HL-60 (cell line): ENCODE measurements around the gene RCBTB2.

ENCODE experiments used
- DNase-seq, 2 experiments: peaks; one replicate each; pipeline ENCODE4 v3.0.0-alpha.2; 2010 to 2020; ENCODE audit warnings: low read depth in 1 of 2, low spot score in 1 of 2
- H3K27ac ChIP-seq: fragments of 250-450 bp; sonication (Bioruptor Pico); replicated peaks from 2 replicates; pipeline ENCODE4 v1.5.1; 2020; ENCODE audit warnings: mild to moderate bottlenecking, moderate library complexity
- H3K27me3 ChIP-seq: fragments of 250-450 bp; sonication (Bioruptor Pico); 2 replicates; pipeline ENCODE4 v1.5.1; 2021; ENCODE audit warnings: mild to moderate bottlenecking, moderate library complexity; ENCODE audit not compliant: insufficient read depth, poor library complexity, severe bottlenecking
- H3K4me3 ChIP-seq: replicated peaks from 2 replicates; pipeline ENCODE4 v1.5.1; 2011; ENCODE audit warnings: mild to moderate bottlenecking, control low read depth, low read length; ENCODE audit not compliant: insufficient read depth
- GABPA ChIP-seq: IDR thresholded peaks from 2 replicates; pipeline ENCODE4 v1.6.1; 2012; ENCODE audit warnings: low read depth
- POLR2AphosphoS5 ChIP-seq: IDR thresholded peaks from 2 replicates; pipeline ENCODE4 v1.6.1; 2012; ENCODE audit warnings: low read depth
- SPI1 ChIP-seq: IDR thresholded peaks from 2 replicates; pipeline ENCODE4 v1.6.1; 2012; ENCODE audit warnings: low read depth, mild to moderate bottlenecking, borderline replicate concordance
- TF ChIP-seq, protein P1 (sequence below): IDR thresholded peaks from 2 replicates; pipeline ENCODE4 v1.6.1; 2012; ENCODE audit warnings: low read depth; ENCODE audit not compliant: insufficient replicate concordance
- TF ChIP-seq, protein P2 (sequence below): IDR thresholded peaks from one replicate; pipeline ENCODE4 v1.5.1; 2011; ENCODE audit warnings: low read length, control low read depth, inconsistent platforms; ENCODE audit not compliant: insufficient read depth

RCBTB2 gene

DNA sequence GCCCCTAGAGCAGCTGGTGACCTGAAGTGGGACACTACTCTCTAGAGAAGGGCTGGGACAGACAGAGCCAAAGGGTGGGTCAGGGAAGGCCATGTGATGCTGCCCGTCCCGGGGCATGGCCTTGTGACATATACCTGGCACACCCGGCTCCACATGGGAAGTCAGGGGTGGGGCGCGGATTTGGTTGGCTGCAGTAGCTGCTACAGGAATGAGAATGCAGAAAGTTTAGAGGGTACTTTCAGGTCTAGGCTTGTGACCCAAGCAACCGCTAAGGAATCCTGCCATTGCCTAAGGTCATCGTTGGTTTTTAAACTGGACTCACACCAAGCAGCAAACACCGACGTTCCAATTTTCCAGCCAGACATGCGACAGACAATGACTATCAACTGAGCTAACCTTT is 25.9 kb downstream of the RCBTB2 start:
- Histone ChIP-seq H3K27ac (no peak overlapping the region), H3K27me3 (no peaks in the 10 kb centered on the region), H3K4me3 (no peak overlapping the region)
- DNase-seq: no peak
- TF ChIP-seq SPI1: no peak
- TF ChIP-seq, protein P1, sequence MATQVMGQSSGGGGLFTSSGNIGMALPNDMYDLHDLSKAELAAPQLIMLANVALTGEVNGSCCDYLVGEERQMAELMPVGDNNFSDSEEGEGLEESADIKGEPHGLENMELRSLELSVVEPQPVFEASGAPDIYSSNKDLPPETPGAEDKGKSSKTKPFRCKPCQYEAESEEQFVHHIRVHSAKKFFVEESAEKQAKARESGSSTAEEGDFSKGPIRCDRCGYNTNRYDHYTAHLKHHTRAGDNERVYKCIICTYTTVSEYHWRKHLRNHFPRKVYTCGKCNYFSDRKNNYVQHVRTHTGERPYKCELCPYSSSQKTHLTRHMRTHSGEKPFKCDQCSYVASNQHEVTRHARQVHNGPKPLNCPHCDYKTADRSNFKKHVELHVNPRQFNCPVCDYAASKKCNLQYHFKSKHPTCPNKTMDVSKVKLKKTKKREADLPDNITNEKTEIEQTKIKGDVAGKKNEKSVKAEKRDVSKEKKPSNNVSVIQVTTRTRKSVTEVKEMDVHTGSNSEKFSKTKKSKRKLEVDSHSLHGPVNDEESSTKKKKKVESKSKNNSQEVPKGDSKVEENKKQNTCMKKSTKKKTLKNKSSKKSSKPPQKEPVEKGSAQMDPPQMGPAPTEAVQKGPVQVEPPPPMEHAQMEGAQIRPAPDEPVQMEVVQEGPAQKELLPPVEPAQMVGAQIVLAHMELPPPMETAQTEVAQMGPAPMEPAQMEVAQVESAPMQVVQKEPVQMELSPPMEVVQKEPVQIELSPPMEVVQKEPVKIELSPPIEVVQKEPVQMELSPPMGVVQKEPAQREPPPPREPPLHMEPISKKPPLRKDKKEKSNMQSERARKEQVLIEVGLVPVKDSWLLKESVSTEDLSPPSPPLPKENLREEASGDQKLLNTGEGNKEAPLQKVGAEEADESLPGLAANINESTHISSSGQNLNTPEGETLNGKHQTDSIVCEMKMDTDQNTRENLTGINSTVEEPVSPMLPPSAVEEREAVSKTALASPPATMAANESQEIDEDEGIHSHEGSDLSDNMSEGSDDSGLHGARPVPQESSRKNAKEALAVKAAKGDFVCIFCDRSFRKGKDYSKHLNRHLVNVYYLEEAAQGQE: no peak

DNA sequence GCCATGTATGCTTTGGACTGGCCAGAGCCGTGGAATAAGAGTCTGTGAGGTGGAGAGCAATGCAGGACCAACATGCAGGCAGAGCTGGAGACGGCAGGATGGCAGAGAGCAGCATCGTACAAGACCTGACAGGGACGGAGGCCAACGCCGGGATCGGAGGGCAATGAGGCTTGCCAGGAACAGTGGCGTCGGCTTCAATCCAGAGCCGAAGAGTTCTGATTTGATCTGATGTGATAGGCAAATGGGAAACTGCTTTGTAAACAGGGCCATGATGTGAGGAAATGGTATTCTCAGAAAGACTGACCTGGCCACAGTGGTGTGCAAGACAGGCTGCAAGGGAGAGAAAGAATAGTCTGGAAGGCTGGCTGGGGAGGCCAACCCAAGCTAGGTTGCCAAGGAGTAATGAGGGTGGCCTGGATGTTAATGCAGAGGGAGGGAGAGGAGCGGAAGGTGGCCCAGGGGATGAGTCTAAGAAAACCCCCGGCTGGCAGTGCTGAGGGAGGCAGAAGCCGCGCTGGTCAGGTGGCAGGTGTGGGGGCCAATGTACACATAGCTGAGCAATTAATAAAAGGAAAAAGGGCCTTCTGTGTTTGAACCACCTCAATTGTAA is 26.7 kb downstream of the RCBTB2 start:
- DNase-seq: no peak
- Histone ChIP-seq H3K27me3 (no peaks in the 10 kb centered on the region), H3K4me3 (no peak overlapping the region), H3K27ac (no peak overlapping the region)
- TF ChIP-seq, protein P2, sequence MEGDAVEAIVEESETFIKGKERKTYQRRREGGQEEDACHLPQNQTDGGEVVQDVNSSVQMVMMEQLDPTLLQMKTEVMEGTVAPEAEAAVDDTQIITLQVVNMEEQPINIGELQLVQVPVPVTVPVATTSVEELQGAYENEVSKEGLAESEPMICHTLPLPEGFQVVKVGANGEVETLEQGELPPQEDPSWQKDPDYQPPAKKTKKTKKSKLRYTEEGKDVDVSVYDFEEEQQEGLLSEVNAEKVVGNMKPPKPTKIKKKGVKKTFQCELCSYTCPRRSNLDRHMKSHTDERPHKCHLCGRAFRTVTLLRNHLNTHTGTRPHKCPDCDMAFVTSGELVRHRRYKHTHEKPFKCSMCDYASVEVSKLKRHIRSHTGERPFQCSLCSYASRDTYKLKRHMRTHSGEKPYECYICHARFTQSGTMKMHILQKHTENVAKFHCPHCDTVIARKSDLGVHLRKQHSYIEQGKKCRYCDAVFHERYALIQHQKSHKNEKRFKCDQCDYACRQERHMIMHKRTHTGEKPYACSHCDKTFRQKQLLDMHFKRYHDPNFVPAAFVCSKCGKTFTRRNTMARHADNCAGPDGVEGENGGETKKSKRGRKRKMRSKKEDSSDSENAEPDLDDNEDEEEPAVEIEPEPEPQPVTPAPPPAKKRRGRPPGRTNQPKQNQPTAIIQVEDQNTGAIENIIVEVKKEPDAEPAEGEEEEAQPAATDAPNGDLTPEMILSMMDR: no peak
- TF ChIP-seq GABPA (no peak), POLR2AphosphoS5 (no peak), SPI1 (no peak)
- TF ChIP-seq, protein P1: no peak

DNA sequence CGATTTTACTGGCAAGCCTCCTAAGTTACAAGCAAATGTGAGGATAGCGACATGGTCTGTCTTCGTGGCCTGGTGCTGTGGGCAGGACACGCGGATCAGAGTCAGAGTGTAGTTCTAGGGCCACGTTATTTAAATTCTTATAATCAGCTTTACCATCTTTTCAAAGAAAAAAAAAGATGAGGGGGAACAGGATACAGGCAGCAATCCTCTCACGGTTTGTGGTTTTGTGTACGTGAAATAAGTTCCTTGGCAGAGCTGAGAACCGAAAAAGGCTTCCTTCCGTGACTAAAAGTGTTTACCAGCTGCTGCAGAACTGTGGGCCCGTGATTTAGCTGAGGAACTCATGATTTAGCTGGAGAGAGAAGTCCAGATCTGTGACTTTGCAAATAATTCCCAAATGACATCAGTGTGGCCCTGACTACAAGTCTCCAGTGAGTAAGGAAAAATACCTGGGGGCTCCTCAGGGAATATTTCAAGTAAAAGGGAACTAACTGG is 27.2 kb downstream of the RCBTB2 start:
- Histone ChIP-seq H3K27me3 (no peaks in the 10 kb centered on the region), H3K4me3 (no peak overlapping the region), H3K27ac (peak overlapping the region; percentile 36)
- DNase-seq: peak; percentile 46 to 90
- peak; percentile 91 for TF ChIP-seq POLR2AphosphoS5
- peak; percentile 69; the same call in 1 of the 2 replicates for TF ChIP-seq SPI1
- TF ChIP-seq, protein P2: no peak
- TF ChIP-seq, protein P1: no peak
- peak; percentile 58; the same call in 1 of the 2 replicates for TF ChIP-seq GABPA
